Fibroblast of lung (primary cell): Measurements from ENCODE around the gene RNF225.

Experiments used
- CTCF ChIP-seq, 2 donors: IDR thresholded peaks in 1 of 2; conservative IDR thresholded peaks in 1 of 2; 1 replicate in 1 of 2; 2 replicates in 1 of 2; pipeline ENCODE4 v1.5.1; 2011 to 2012; ENCODE audit warnings: low read length in 2 of 2, control low read depth in 1 of 2, inconsistent platforms in 1 of 2, low read depth in 1 of 2, mild to moderate bottlenecking in 1 of 2
- EZH2 ChIP-seq: IDR thresholded peaks from 2 replicates; pipeline ENCODE4 v1.5.1; 2012; ENCODE audit warnings: low read length, control low read depth, mild to moderate bottlenecking; ENCODE audit errors: missing control alignments

GRCh38 chr19:58380662-58381459 lies 14.6 kb upstream of the RNF225 start, which contains the start of gene ZNF837:
- TF ChIP-seq EZH2 (no peak), CTCF (conservative IDR thresholded peaks at IDR 0.05 in 1 of 2, IDR thresholded peaks at IDR 0.05 in 1 of 2; ENCODE audit: low read depth in 1 of 2, low read length in 2 of 2) (no peak)
